Measurements from ENCODE around the gene FRY. TPM values are rescaled to one million over a fixed set of nuclear protein-coding genes. Genes with fewer than 3 reads are reported as not detected.

FRY gene
- total and polyA plus RNA-seq, 10 of the 15 experiments (the other 5 are each of a cell fraction or from before 2014, with no cell fraction given): 0.18 to 1.4 (median 0.30) TPM

- Histone ChIP-seq H2AFZ (ENCODE audit: control insufficient read depth, low read depth, low read length) (no peak overlapping the region), H4K20me1 (ENCODE audit: control insufficient read depth, insufficient read depth) (no peaks in the 10 kb centered on the region), H3K9ac (ENCODE audit: control insufficient read depth, insufficient read depth, low read length) (no peak overlapping the region), H3K27ac (ENCODE audit: control insufficient read depth, insufficient read depth) (no peak overlapping the region), H3K79me2 (ENCODE audit: control insufficient read depth, insufficient read depth, low read length) (no peaks in the 10 kb centered on the region), H3K36me3 (ENCODE audit: control insufficient read depth in 2 of 2, insufficient read depth in 2 of 2, low read length in 1 of 2) (no peaks in the 10 kb centered on the region), H3K4me3 (no peak overlapping the region), H3K4me1 (ENCODE audit: control insufficient read depth, insufficient read depth, low read length) (no peaks in the 10 kb centered on the region), H3K4me2 (ENCODE audit: control insufficient read depth, insufficient read depth) (no peak overlapping the region), H3K9me3 (replicated peaks; ENCODE audit: control insufficient read depth, insufficient read depth, low read length) (no peaks in the 10 kb centered on the region; the same call in 2 of the 3 replicates), H3K27me3 (replicated peaks in 1 of 2; ENCODE audit: control insufficient read depth in 2 of 2, insufficient read depth in 2 of 2, low read length in 1 of 2) (no peaks in the 10 kb centered on the region)
- TF ChIP-seq BACH1 (IDR thresholded peaks at IDR 0.05; ENCODE audit: borderline replicate concordance) (no peak), SMC3 (IDR thresholded peaks at IDR 0.05; ENCODE audit: borderline replicate concordance, low read length) (peak; percentile 40; the same call in 1 of the 2 replicates), RAD21 (IDR thresholded peaks at IDR 0.05; ENCODE audit: insufficient read depth, low read depth, low read length) (peak; percentile 70), CTCF (IDR thresholded peaks at IDR 0.05 in 2 of 3, conservative IDR thresholded peaks at IDR 0.05 in 1 of 3; ENCODE audit: control insufficient read depth in 2 of 3, extremely low read depth in 1 of 3, insufficient read depth in 1 of 3, low read depth in 3 of 3, low read length in 3 of 3) (peak in 1 of 3 experiments; percentile 28; a peak in 2 of 6 replicates), ETV6 (conservative IDR thresholded peaks at IDR 0.05 in 1 of 2, IDR thresholded peaks at IDR 0.05 in 1 of 2; ENCODE audit: borderline replicate concordance in 1 of 2, low read depth in 1 of 2) (no peak), ZSCAN29 (IDR thresholded peaks at IDR 0.05) (no peak), STAT1 (conservative IDR thresholded peaks at IDR 0.05) (no peak), SPI1 (IDR thresholded peaks at IDR 0.05; ENCODE audit: borderline replicate concordance, insufficient read depth, low read depth, low read length) (peak; percentile 28; the same call in 1 of the 2 replicates), MXI1 (IDR thresholded peaks at IDR 0.05; ENCODE audit: low read depth, low read length) (no peak)
- DNase-seq (ENCODE audit: low read depth, low spot score) (no peak), ATAC-seq (peak; percentile 31; the same call in 1 of the 3 replicates), FAIRE-seq (peak; percentile 80)
- in situ Hi-C loops (cut with MboI) (no loop called here), intact Hi-C loops (cut with micrococcal nuclease; ENCODE audit: unreplicated experiment) (loop anchor here (5.0 kb wide), 1 partner anchor 75 kb away; no protein-coding TSS in a partner anchor)
- POLR2A ChIA-PET: interaction anchor here (0.7 to 1.1 kb wide), 2 partner anchors 9 to 14 kb away, joined by 3 read pairs; no protein-coding TSS in a partner anchor
- RAD21 ChIA-PET (ENCODE audit: unreplicated experiment): interaction anchor here (1.6 to 4.1 kb wide), 3 partner anchors 20 to 78 kb away, joined by 3 to 46 read pairs (median 6); no protein-coding TSS in a partner anchor
- BruUV-seq (replicated peaks): no TSS peak
- CTCF ChIA-PET: interaction anchor here (0.8 to 4.5 kb wide), 9 partner anchors 10 to 82 kb away, joined by 3 to 64 read pairs (median 4); no protein-coding TSS in a partner anchor
- WGBS (ENCODE audit: insufficient coverage, insufficient replicate concordance, low lambda C conversion rate, missing lambda C conversion rate): 0% methylated on average over 2 of the region's 2 CpGs
- SMC1A ChIA-PET (ENCODE audit: uncharacterized antibody, unreplicated experiment): interaction anchor here (0.7 to 3.5 kb wide), 14 partner anchors 14 to 812 kb away, joined by 3 to 46 read pairs (median 4); no protein-coding TSS in a partner anchor
Measured at GRCh38 chr13:31987535-31988170, 43.9 kb upstream of the FRY start.
